ENCODE results near the gene SPSB1. TPM values are rescaled to one million over a fixed set of nuclear protein-coding genes. Genes with fewer than 3 reads are reported as not detected.

The SPSB1 gene
- total RNA-seq, 1 experiment from 2014 or later: 2.9 TPM

- no peak overlapping the region for H3K4me2 ChIP-seq (ENCODE audit: insufficient read depth, insufficient read length, low read length)
- WGBS (ENCODE audit: extremely low coverage, insufficient read length, low lambda C conversion rate): no CpG with 5 or more reads among the region's 9 CpGs
These were observed 5.1 kb downstream of the SPSB1 start for GRCh38 chr1:9297831-9298230.

More at GRCh38 chr1:9297831-9298230, 5.1 kb downstream of the SPSB1 start:
- no peak overlapping the region for H4K91ac ChIP-seq (ENCODE audit: insufficient read length, low read depth, low read length)
- H2AFZ ChIP-seq (ENCODE audit: low read length): no peak overlapping the region
- H3K4me1 ChIP-seq (ENCODE audit: insufficient read depth, low read length): no peaks in the 10 kb centered on the region
- no peak overlapping the region for H3K14ac ChIP-seq (ENCODE audit: insufficient read depth, low read length)
- H3K4ac ChIP-seq (ENCODE audit: low read depth, low read length): no peak overlapping the region
- no peak overlapping the region for H3K23ac ChIP-seq (ENCODE audit: insufficient read length, low read depth, low read length)
- peaks cover 7% of the 10 kb centered on the region for H3K27me3 Mint-ChIP-seq (ENCODE audit: low read depth)
- H2AK5ac ChIP-seq (ENCODE audit: insufficient read length, low read length): no peak overlapping the region
- no peak overlapping the region for H2BK120ac ChIP-seq (ENCODE audit: low read depth, low read length, poor library complexity, severe bottlenecking)
- DNase-seq: no peak
- no peak overlapping the region for H3K27ac ChIP-seq (ENCODE audit: insufficient read length, low read depth, low read length)
- no peak overlapping the region for H2BK5ac ChIP-seq (ENCODE audit: insufficient read length, low read length)
- no peak for TF ChIP-seq CTCF (conservative IDR thresholded peaks at IDR 0.05)
- no peak overlapping the region for H3K4me3 Mint-ChIP-seq
- H3K23me2 ChIP-seq (ENCODE audit: insufficient read length, low read depth, low read length, poor library complexity, severe bottlenecking): peaks cover 5% of the 10 kb centered on the region
- H3K9me3 Mint-ChIP-seq: no peaks in the 10 kb centered on the region
- H3T11ph ChIP-seq (ENCODE audit: low read length): no peak overlapping the region
- H3K27ac Mint-ChIP-seq: no peak overlapping the region
- no peak overlapping the region for H3K56ac ChIP-seq (ENCODE audit: insufficient read length, low read depth, low read length)
- H3K27me3 ChIP-seq (ENCODE audit: insufficient read depth, low read length): peaks cover 6% of the 10 kb centered on the region; the same call in 1 of the 2 replicates
- no peak overlapping the region for H2BK20ac ChIP-seq (ENCODE audit: low read depth, low read length, poor library complexity, severe bottlenecking)
- H3K18ac ChIP-seq (ENCODE audit: insufficient read length, low read depth, low read length): no peak overlapping the region
- no peaks in the 10 kb centered on the region for H4K20me1 ChIP-seq (ENCODE audit: control insufficient read depth, insufficient read depth, insufficient read length)
- no peaks in the 10 kb centered on the region for H3K79me2 ChIP-seq (ENCODE audit: insufficient read depth, low read length)
- H4K5ac ChIP-seq (ENCODE audit: insufficient read length, low read depth, low read length): no peak overlapping the region
- no peak overlapping the region for H3K9ac ChIP-seq (ENCODE audit: extremely low read depth, insufficient read length, low read length)
- no peak overlapping the region for H2BK12ac ChIP-seq (ENCODE audit: insufficient read length, low read depth, low read length)
- peaks cover 6 to 10% of the 10 kb centered on the region in 2 experiments for H3K4me1 Mint-ChIP-seq
- no peaks in the 10 kb centered on the region for H3K79me1 ChIP-seq (ENCODE audit: insufficient read depth, low read depth, low read length, poor library complexity, severe bottlenecking)
- no peaks in the 10 kb centered on the region for H3K9me3 ChIP-seq (ENCODE audit: control insufficient read depth, low read depth, low read length)
- no peak overlapping the region for H2BK15ac ChIP-seq (ENCODE audit: low read depth, low read length)
- no peak overlapping the region for H4K8ac ChIP-seq (replicated peaks; ENCODE audit: insufficient read length, low read depth, low read length)
- no peaks in the 10 kb centered on the region for H3K36me3 Mint-ChIP-seq (ENCODE audit: insufficient read depth in 1 of 3, low read depth in 3 of 3)

Data from H9 (cell line).